Fibroblast of lung (primary cell): ENCODE measurements around the gene CMC2. TPM values are rescaled to one million over a fixed set of nuclear protein-coding genes. Genes with fewer than 3 reads are reported as not detected.

ENCODE experiments used
- DNase-seq, 2 donors: peaks; one replicate each; pipeline versions ENCODE4 v3.0.0 to v3.0.0-alpha.2; 2010; ENCODE audit warnings: low read depth in 2 of 2
- H2AFZ ChIP-seq: 2 replicates; pipeline ENCODE4 v1.5.1; 2012; ENCODE audit warnings: low read length, control low read depth, inconsistent platforms
- H3K27ac ChIP-seq: 2 replicates; pipeline ENCODE4 v1.5.1; 2011; ENCODE audit warnings: low read length, control low read depth; ENCODE audit not compliant: insufficient read depth
- H3K27me3 ChIP-seq: 2 replicates; pipeline ENCODE4 v1.5.1; 2011; ENCODE audit warnings: mild to moderate bottlenecking, low read length; ENCODE audit not compliant: control insufficient read depth, insufficient read depth
- H3K36me3 ChIP-seq: 2 replicates; pipeline ENCODE4 v1.5.1; 2011; ENCODE audit warnings: low read length; ENCODE audit not compliant: control insufficient read depth, insufficient read depth
- H3K4me1 ChIP-seq: 2 replicates; pipeline ENCODE4 v1.5.1; 2011; ENCODE audit warnings: low read length; ENCODE audit not compliant: control insufficient read depth, insufficient read depth; ENCODE audit errors: extremely low read depth
- H3K4me2 ChIP-seq: 2 replicates; pipeline ENCODE4 v1.5.1; 2011; ENCODE audit warnings: low read length, control low read depth; ENCODE audit not compliant: insufficient read depth; ENCODE audit errors: extremely low read depth
- H3K4me3 ChIP-seq, 4 experiments: fragments of 200-600 bp in 1 of 4; sonication (generic) in 1 of 4; replicated peaks in 1 of 4; 2 replicates each; pipeline ENCODE4 v1.5.1; 2011 to 2016; ENCODE audit warnings: low read length in 4 of 4, low read depth in 3 of 4, mild to moderate bottlenecking in 3 of 4, control low read depth in 2 of 4, inconsistent platforms in 1 of 4, mixed read lengths in 1 of 4; ENCODE audit not compliant: insufficient read depth in 1 of 4; ENCODE audit errors: control extremely low read depth in 1 of 4
- H3K79me2 ChIP-seq: 2 replicates; pipeline ENCODE4 v1.5.1; 2012; ENCODE audit warnings: mild to moderate bottlenecking, low read length, inconsistent platforms; ENCODE audit not compliant: control insufficient read depth, insufficient read depth
- H3K9ac ChIP-seq: 2 replicates; pipeline ENCODE4 v1.5.1; 2011; ENCODE audit warnings: mild to moderate bottlenecking, low read length, control low read depth; ENCODE audit not compliant: insufficient read depth
- H3K9me3 ChIP-seq: 2 replicates; pipeline ENCODE4 v1.5.1; 2012; ENCODE audit warnings: low read depth, low read length; ENCODE audit not compliant: control insufficient read depth, insufficient read depth
- H4K20me1 ChIP-seq: 2 replicates; pipeline ENCODE4 v1.5.1; 2011; ENCODE audit warnings: low read length; ENCODE audit not compliant: control insufficient read depth, insufficient read depth; ENCODE audit errors: extremely low read depth
- EZH2 ChIP-seq: IDR thresholded peaks from 2 replicates; pipeline ENCODE4 v1.5.1; 2012; ENCODE audit warnings: low read length, control low read depth, mild to moderate bottlenecking; ENCODE audit errors: missing control alignments
- polyA plus RNA-seq, 2 donors: library from polyadenylated mRNA; depleted of rRNA in 1 of 2; stranded (reverse) in 1 of 2; unstranded in 1 of 2; fragments of >200 nt; gene quantifications; 2 replicates each; pipeline ENCODE4 v1.2.1, GENCODE V29; 2011 to 2012; ENCODE audit warnings: missing spikeins in 1 of 2
- total RNA-seq: library from RNA; depleted of rRNA; stranded (reverse); fragments of >200 nt; gene quantifications from 2 replicates; pipeline ENCODE4 v1.2.1, GENCODE V29; 2014
- TF ChIP-seq, protein P1 (sequence below), 2 donors: IDR thresholded peaks in 1 of 2; conservative IDR thresholded peaks in 1 of 2; 1 replicate in 1 of 2; 2 replicates in 1 of 2; pipeline ENCODE4 v1.5.1; 2011 to 2012; ENCODE audit warnings: low read length in 2 of 2, control low read depth in 1 of 2, inconsistent platforms in 1 of 2, low read depth in 1 of 2, mild to moderate bottlenecking in 1 of 2

The CMC2 gene
- total and polyA plus RNA-seq, 2 donors (not counting 1 experiment from before 2014, with no cell fraction given): 70.5 to 77.3 TPM

DNA sequence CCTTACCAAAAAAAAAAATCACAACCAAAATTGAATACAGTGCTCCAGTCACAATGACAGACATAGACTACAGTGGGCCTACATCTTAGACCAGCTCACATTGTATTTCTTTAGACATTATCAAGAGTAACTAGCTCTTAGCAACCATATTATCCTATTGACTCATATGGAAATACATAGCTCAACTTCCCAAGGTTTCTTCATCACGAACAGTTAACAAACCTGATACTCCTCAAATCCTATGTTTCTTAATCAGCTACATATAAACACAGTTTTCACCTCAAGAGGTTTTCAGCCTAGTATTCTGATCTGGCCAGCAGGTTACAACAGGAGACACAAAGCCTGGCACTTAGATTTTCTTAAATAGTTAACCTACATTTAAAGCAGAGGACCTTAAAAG lies 29.7 kb downstream of the CMC2 start:
- TF ChIP-seq, protein P1, sequence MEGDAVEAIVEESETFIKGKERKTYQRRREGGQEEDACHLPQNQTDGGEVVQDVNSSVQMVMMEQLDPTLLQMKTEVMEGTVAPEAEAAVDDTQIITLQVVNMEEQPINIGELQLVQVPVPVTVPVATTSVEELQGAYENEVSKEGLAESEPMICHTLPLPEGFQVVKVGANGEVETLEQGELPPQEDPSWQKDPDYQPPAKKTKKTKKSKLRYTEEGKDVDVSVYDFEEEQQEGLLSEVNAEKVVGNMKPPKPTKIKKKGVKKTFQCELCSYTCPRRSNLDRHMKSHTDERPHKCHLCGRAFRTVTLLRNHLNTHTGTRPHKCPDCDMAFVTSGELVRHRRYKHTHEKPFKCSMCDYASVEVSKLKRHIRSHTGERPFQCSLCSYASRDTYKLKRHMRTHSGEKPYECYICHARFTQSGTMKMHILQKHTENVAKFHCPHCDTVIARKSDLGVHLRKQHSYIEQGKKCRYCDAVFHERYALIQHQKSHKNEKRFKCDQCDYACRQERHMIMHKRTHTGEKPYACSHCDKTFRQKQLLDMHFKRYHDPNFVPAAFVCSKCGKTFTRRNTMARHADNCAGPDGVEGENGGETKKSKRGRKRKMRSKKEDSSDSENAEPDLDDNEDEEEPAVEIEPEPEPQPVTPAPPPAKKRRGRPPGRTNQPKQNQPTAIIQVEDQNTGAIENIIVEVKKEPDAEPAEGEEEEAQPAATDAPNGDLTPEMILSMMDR (conservative IDR thresholded peaks at IDR 0.05 in 1 of 2, IDR thresholded peaks at IDR 0.05 in 1 of 2; ENCODE audit: low read depth in 1 of 2, low read length in 2 of 2): no peak
- no peak for TF ChIP-seq EZH2
- no peaks in the 10 kb centered on the region for H3K4me1 ChIP-seq
- H3K4me2 ChIP-seq: no peak overlapping the region
- no peak overlapping the region for H3K27ac ChIP-seq
- no peaks in the 10 kb centered on the region for H3K27me3 ChIP-seq
- H2AFZ ChIP-seq: no peak overlapping the region
- H3K9ac ChIP-seq: no peak overlapping the region
- H3K9me3 ChIP-seq: no peaks in the 10 kb centered on the region
- no peak for DNase-seq
- no peak overlapping the region for H3K4me3 ChIP-seq
- no peaks in the 10 kb centered on the region for H3K36me3 ChIP-seq
- H4K20me1 ChIP-seq: no peaks in the 10 kb centered on the region
- H3K79me2 ChIP-seq: no peaks in the 10 kb centered on the region

DNA sequence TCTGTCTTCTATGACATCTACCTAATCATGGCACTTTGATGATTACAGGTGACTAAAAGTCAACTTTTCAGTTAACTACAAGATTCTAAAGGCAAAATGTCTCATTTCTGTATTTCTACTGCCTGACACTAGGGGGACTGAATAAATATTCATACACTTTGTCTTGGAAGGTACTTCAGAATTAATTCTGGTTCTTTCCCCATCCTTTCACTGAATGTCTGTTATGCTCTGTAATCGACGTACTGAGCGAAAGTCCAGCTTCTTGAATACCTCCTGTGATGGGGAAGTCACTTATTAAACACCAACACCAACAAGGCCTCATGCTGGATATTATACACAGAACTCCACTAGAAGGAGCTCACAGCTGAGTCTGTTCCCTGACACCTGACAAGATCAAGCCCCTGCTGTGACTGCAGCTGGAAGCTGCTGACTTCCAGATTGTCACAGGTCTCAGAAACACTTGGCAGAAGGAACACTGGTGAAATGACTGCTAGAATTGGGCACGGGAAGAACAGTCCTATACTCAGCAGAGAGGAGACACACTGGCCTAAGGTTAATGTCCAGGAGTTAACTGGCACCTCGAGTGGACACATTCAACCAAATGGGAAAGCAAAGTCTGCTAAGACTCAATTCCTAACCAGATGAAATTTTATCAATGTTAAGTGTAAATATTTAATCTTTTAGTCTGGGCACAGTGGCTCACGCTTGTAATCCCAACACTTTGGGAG lies 31.9 kb downstream of the CMC2 start:
- Histone ChIP-seq H3K9me3 (no peaks in the 10 kb centered on the region), H3K36me3 (no peaks in the 10 kb centered on the region), H3K27ac (no peak overlapping the region), H3K4me3 (no peak overlapping the region), H3K9ac (no peak overlapping the region), H4K20me1 (no peaks in the 10 kb centered on the region), H3K4me1 (no peaks in the 10 kb centered on the region), H3K4me2 (no peak overlapping the region), H3K79me2 (no peaks in the 10 kb centered on the region), H3K27me3 (no peaks in the 10 kb centered on the region), H2AFZ (no peak overlapping the region)
- DNase-seq: peak in 1 of 2 donors; percentile 10
- no peak for TF ChIP-seq EZH2
- TF ChIP-seq, protein P1 (conservative IDR thresholded peaks at IDR 0.05 in 1 of 2, IDR thresholded peaks at IDR 0.05 in 1 of 2; ENCODE audit: low read depth in 1 of 2, low read length in 2 of 2): peak; percentile 18 to 50

DNA sequence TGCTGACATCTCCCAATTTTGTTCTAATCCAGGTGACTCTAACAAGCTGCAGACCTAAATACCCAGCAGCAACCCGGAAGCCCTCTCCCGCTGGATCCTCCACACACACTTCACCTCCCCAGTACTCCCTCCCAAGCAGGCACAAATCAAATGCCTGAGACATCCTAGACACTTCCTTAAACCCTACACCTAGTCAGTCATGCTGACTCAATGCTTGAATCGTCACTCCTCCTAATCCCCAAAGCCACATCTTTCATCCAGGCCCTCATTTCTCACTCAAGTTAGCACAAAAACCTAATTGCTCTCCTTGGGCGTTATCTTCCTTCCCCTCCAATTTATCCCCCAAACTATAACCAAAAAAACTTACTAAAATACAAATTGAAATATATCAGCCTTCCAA lies 32.7 kb downstream of the CMC2 start:
- no peaks in the 10 kb centered on the region for H3K4me1 ChIP-seq
- H3K79me2 ChIP-seq: no peaks in the 10 kb centered on the region
- H3K9ac ChIP-seq: no peak overlapping the region
- H3K27ac ChIP-seq: no peak overlapping the region
- DNase-seq: no peak
- H3K27me3 ChIP-seq: no peaks in the 10 kb centered on the region
- no peak overlapping the region for H3K4me3 ChIP-seq
- no peaks in the 10 kb centered on the region for H3K9me3 ChIP-seq
- no peak overlapping the region for H3K4me2 ChIP-seq
- no peaks in the 10 kb centered on the region for H3K36me3 ChIP-seq
- TF ChIP-seq, protein P1 (conservative IDR thresholded peaks at IDR 0.05 in 1 of 2, IDR thresholded peaks at IDR 0.05 in 1 of 2; ENCODE audit: low read depth in 1 of 2, low read length in 2 of 2): no peak
- TF ChIP-seq EZH2: no peak
- no peak overlapping the region for H2AFZ ChIP-seq
- no peaks in the 10 kb centered on the region for H4K20me1 ChIP-seq
